Lower leg skin (tissue), 4 donors: Measurements from ENCODE around the gene LRWD1. TPM values are rescaled to one million over a fixed set of nuclear protein-coding genes. Genes with fewer than 3 reads are reported as not detected.
"Not testable (repeated sequence)": the region's sequence is repeated elsewhere in the genome, so short reads cannot be mapped to it uniquely, and the experiment has no call there.

ENCODE experiments used
- DNase-seq, 2 donors: peaks; one replicate each; pipeline ENCODE4 v3.0.0-alpha.2; 2019; ENCODE audit warnings: low spot score in 2 of 2
- H3K4me3 ChIP-seq: fragments of 200-600 bp; sonication (generic); 2 replicates; pipeline ENCODE4 v1.5.1; 2017; ENCODE audit warnings: mild to moderate bottlenecking, low read depth; ENCODE audit not compliant: poor library complexity, severe bottlenecking
- POLR2A ChIP-seq, 2 donors: fragments of 450-650 bp; IDR thresholded peaks; one replicate each; pipeline ENCODE4 v1.6.1; 2016 to 2017; ENCODE audit warnings: antibody characterized with exemption in 2 of 2, mild to moderate bottlenecking in 1 of 2, moderate library complexity in 1 of 2
- WGBS, 2 donors: methylation state at CpG; one replicate each; pipeline ENCODE4 v1.1.5; 2018; 5-methylcytosine and 5-hydroxymethylcytosine counted together
- intact Hi-C: fragments of 100-400 bp; cut with DNase I; formaldehyde crosslinking; loops from one replicate; pipeline ENCODE4 v1.15.0; 2023; ENCODE audit warnings: low total_unique reads
- total RNA-seq, 4 donors: library from RNA; depleted of rRNA; stranded (reverse); fragments of >200 nt; gene quantifications; one replicate each; pipeline ENCODE4 v1.1.0, GENCODE V29; 2016
- TF ChIP-seq, protein P1 (sequence below), 3 donors: fragments of 450-650 bp; IDR thresholded peaks; one replicate each; pipeline ENCODE4 v1.5.1; 2016; ENCODE audit warnings: antibody characterized with exemption in 3 of 3, mild to moderate bottlenecking in 3 of 3, moderate library complexity in 2 of 3

LRWD1 gene
- total RNA-seq, 4 donors from 2014 or later, result 9.8 to 16.1 (median 10.3) TPM

DNA sequence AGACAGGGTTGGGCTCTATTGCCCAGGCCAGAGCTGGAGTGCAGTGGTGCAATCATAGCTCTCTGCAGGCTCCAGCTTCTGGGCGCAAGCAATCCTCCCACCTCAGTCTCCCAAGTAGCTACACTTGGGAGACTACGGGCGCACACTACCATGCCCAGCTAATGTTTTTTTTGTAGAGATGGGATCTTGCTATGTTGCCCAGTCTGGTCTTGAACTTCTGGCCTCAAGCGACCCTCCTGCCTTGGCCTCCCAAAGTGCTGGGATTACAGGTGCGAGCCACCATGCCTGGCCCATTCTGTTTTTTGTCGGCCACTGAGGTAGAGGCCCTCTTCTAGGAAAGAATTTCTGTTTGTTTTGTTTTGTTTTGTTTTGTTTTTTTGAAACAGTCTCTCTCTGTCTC, 12.3 kb upstream of the LRWD1 start:
- 88 to 99% methylated on average over 6 of the region's 6 CpGs for WGBS, 2 donors
- intact Hi-C loops, result no loop called here
- TF ChIP-seq, protein P1, sequence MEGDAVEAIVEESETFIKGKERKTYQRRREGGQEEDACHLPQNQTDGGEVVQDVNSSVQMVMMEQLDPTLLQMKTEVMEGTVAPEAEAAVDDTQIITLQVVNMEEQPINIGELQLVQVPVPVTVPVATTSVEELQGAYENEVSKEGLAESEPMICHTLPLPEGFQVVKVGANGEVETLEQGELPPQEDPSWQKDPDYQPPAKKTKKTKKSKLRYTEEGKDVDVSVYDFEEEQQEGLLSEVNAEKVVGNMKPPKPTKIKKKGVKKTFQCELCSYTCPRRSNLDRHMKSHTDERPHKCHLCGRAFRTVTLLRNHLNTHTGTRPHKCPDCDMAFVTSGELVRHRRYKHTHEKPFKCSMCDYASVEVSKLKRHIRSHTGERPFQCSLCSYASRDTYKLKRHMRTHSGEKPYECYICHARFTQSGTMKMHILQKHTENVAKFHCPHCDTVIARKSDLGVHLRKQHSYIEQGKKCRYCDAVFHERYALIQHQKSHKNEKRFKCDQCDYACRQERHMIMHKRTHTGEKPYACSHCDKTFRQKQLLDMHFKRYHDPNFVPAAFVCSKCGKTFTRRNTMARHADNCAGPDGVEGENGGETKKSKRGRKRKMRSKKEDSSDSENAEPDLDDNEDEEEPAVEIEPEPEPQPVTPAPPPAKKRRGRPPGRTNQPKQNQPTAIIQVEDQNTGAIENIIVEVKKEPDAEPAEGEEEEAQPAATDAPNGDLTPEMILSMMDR (IDR thresholded peaks at IDR 0.05), result no peak
- no peak for TF ChIP-seq POLR2A (IDR thresholded peaks at IDR 0.05)
- no peak overlapping the region for H3K4me3 ChIP-seq
- no peak for DNase-seq

DNA sequence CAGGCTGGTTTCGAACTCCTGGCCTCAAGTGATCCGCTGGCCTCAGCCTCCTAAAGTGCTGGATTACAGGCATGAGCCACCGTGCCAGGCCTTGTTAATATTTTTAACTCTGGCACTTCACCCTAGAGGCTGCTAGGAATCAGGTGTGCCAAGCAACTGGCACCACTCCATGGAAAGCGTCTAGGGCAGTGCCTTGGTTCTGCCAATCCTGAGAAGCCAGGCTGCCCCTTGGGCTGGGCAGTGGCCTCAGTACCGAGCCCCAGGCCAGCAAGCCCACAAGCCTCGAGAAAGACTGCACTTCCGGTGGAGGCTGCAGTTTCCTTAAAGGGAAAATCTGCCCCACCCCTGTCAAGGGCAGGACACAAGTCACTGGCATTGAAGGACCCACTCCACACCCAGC, 11.5 kb upstream of the LRWD1 start:
- intact Hi-C loops, result no loop called here
- DNase-seq, result no peak
- WGBS, 2 donors, result 67 to 75% methylated on average over 7 of the region's 7 CpGs
- H3K4me3 ChIP-seq, result no peak overlapping the region
- no peak for TF ChIP-seq POLR2A (IDR thresholded peaks at IDR 0.05)
- TF ChIP-seq, protein P1 (IDR thresholded peaks at IDR 0.05), result no peak

DNA sequence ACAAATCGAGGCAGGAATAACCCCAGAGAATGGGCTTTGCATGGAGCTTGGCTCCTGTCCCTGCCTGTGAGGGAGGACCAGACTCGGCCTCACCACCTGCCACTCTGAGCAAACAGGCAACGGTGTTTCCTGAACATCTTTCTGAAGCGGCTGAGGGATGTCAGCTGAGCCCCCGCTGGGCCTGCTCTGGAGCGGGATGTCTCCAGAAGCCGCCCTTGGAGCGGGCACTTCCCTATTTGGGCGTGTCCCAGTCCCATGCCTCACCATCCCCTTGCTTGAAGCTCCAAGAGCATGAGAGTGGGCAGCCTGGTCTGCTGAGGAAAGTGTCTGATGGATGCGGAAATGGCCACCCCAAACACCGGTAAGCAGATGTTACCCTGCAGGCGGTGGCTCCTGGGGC, 10.3 kb upstream of the LRWD1 start:
- no peak for DNase-seq
- intact Hi-C loops, result no loop called here
- no peak overlapping the region for H3K4me3 ChIP-seq
- WGBS, 2 donors, result 56 to 61% methylated on average over 8 to 11 of the region's 12 CpGs
- TF ChIP-seq, protein P1 (IDR thresholded peaks at IDR 0.05), result no peak
- TF ChIP-seq POLR2A (IDR thresholded peaks at IDR 0.05), result no peak

DNA sequence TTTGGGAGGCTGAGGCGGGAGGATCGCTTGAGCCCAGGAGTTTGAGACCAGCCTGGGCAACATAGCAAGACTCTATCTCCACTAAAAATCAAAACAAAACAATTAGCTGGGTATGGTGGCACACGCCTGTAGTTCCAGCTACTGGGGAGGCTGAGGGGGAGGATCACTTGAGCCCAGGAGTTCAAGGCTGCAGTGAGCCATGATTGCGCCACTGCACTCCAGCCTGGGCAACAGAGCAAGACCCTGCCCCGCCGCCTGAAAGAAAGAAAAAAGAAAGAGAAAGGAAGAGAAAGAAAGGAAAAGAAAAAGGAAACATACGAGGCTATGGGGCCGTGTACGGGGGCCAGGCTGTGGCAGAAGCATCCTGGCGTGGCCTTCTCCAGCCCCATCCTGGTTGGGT, 9.9 kb upstream of the LRWD1 start:
- intact Hi-C loops, DNase-seq, H3K4me3 ChIP-seq: not testable (repeated sequence)
- 92 to 93% methylated on average over 10 of the region's 10 CpGs for WGBS, 2 donors

DNA sequence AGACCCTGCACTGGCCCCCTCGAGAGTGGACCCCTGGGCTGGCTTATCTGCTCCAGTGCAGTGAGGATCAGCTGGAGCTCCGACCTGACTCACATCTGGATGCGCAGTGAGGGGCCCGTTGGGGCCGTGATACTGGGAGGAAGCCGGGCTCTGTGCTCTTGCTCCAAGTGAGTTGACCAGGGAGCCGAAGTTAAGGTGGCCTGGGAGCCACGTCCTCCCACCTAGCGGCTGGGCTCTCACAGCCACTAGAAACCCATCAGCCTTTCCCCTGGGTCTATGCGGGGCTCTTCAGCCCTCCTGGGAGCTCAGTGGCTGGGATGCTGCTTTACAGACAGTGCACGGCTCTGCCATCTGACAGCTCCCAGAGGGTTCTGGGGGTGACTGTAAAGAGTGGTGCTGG, 9.2 kb upstream of the LRWD1 start:
- intact Hi-C loops, result no loop called here
- TF ChIP-seq POLR2A (IDR thresholded peaks at IDR 0.05), result no peak
- TF ChIP-seq, protein P1 (IDR thresholded peaks at IDR 0.05), result no peak
- H3K4me3 ChIP-seq, result no peak overlapping the region
- WGBS, 2 donors, result 93 to 100% methylated on average over 7 to 11 of the region's 11 CpGs
- no peak for DNase-seq

DNA sequence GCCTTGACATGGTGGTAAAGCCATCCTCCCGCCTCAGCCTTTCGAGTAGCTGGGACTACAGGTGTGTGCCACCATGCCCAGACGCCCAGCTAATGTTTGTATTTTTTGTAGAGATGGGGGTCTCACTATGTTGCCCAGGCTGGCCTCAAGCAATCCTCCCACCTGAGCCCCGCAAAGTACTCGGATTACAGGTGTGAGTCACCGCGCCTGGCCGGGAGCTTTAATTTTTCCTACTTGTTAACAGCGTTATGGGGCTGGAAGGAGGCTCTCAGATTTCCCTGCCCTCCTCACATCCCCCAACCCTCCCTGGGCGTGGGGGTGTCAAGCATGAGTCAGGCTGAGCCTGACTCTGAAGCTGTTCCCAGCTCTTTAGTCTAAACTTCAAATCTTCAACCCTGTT, 8.5 kb upstream of the LRWD1 start:
- intact Hi-C loops, result no loop called here
- 85 to 88% methylated on average over 10 of the region's 10 CpGs for WGBS, 2 donors
- DNase-seq, result no peak
- H3K4me3 ChIP-seq, result no peak overlapping the region
- TF ChIP-seq, protein P1 (IDR thresholded peaks at IDR 0.05), result no peak
- no peak for TF ChIP-seq POLR2A (IDR thresholded peaks at IDR 0.05)
